Limb (tissue), 2 donors: Measurements from ENCODE around the gene PDZD11.
A peak's percentile ranks its signal among the peaks of the same experiment; 100 is the strongest.
"Not testable (repeated sequence)": the region's sequence is repeated elsewhere in the genome, so short reads cannot be mapped to it uniquely, and the experiment has no call there.

Experiments
- DNase-seq, 2 donors: peaks; one replicate each; pipeline ENCODE4 v3.0.0-alpha.2; 2016; ENCODE audit errors: extremely low spot score in 2 of 2

The PDZD11 gene, protein sequence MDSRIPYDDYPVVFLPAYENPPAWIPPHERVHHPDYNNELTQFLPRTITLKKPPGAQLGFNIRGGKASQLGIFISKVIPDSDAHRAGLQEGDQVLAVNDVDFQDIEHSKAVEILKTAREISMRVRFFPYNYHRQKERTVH

GRCh38 chrX:70289793-70290770 is at the start of gene PDZD11, which contains the start of gene KIF4A:
Gene PDZD11, minus strand, starts transcription at chrX:70289927. Its CDS starts 586 bp downstream, at chrX:70289341.
Gene KIF4A, plus strand, starts transcription at chrX:70290104. Its CDS starts 355 bp downstream, at chrX:70290459.
- DNase-seq: peak; percentile 82 to 87

DNA sequence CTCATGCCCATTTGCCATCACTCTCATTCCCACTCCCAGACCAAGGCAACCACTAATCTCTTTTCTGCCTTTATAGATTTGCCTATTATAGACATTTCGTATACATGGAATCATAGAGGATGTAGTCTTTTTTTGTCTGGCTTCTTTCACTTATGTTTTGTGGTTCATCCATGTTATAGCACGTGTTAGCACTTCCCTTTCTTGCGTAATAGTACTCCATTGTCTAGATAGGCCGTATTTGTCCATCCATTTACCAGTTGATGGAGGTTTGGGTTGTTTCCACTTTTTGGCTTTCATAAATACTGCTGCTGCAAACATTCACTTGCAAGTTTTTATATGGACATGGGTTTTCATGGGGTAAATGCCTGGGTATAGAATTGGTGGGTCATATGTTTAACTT is 48.6 kb upstream of the PDZD11 start:
- no peak for DNase-seq

- no peak for DNase-seq
Measured at GRCh38 chrX:70336767-70337166, 47.0 kb upstream of the PDZD11 start.

- no peak for DNase-seq
Measured at GRCh38 chrX:70332600-70332999, 42.9 kb upstream of the PDZD11 start.

DNA sequence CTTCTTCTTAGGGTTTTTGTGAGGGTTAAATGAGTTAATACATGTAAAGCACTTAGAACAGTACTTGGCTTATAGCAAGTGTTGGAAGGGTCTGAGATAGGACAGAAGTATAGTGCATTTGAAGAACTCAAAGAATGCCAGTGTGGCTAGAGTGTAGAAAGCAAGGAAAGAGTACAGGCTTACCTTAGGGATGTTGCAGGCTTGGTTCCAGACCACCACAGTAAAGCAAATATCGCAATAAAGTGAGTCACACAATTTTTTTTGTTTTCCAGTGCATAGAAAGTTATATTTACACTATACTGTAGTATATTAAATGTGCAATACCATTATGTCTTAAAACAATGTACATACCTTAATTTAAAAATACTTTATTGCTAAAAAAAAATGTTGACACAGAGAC is 41.4 kb upstream of the PDZD11 start:
- DNase-seq: no peak

- no peak for DNase-seq
Measured at GRCh38 chrX:70324326-70324725, 34.6 kb upstream of the PDZD11 start.

- DNase-seq: not testable (repeated sequence)
Measured at GRCh38 chrX:70323628-70324027, 33.9 kb upstream of the PDZD11 start.

DNA sequence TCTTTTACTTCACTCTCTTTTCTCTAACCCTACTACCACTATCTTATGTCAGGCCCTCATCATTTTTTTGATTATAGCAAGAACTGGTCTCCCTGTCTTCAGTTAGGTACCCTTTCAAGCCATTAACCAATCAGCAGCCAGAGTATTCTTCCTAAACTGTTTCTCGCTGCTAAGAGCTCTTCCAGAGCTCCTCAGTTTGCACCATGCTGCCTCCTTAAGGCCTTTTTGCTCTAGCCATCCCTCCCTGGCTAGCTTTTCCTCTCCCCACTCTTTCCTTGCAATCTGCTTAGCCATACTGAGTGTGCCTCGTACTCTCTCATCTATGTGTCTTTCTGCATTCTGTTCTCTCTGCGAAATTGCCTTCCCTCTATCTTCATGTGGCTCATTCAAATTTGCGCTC is 33.1 kb upstream of the PDZD11 start:
- no peak for DNase-seq

DNA sequence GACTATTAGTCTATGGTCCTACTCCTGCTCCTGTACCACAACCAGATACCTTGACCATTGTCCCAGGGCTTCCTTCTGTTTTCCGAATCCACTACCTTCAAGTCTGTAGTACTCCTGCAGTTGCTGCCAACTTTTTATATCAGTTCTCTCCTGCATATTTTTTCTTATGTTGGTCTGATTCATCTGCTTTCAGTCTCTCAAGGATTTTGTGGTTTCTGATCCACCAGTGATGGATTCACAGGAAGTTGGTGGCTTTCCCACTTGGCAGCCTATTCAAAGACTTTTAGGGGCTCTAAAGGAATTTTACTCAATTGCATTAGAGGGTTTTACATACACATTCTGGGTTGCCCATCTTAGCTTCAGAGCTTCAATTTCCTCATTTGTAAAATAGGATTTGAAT is 23.8 kb upstream of the PDZD11 start:
- no peak for DNase-seq

- no peak for DNase-seq
Measured at GRCh38 chrX:70301716-70302115, 12.0 kb upstream of the PDZD11 start.

DNA sequence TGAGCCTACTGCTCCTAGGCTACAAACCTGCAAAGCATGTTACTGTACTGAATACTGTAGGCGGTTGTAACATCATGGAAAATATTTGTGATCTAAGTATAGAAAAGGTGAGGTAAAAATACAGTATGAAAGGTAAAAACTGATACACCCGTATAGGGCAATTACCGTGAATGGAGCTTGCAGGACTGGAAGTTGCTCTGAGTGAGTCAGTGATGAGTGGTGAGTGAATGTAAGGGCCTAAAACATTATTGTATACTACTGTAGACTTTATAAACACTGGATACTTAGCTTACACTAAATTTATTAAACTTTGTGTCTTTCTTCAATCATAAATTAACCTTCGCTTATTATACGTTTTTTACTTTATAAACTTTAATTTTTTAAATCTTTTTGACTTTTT is 3.9 kb upstream of the PDZD11 start:
- no peak for DNase-seq

DNA sequence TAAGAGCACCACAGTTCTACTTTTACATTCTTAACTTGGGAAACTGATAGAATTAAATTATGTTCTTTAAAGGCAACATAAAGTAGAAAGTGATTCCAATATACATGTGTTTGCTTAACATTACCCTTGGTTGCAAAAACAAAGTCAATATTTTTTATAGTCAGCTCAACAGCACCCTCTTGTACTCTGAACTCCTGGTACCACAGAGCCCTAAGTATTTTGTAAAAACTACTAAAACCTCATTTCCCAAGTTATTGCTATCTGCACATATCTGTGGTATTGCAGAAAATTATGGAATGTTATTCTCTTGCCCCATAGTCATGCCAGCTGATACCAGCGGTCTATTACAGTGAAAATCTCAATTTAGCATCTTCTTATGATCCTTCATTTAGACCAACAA is 3.1 kb upstream of the PDZD11 start:
- DNase-seq: no peak

- DNase-seq: no peak
Measured at GRCh38 chrX:70289168-70289792, 447 bp downstream of the PDZD11 start.

- no peak for DNase-seq
Measured at GRCh38 chrX:70281951-70282350, 7.8 kb downstream of the PDZD11 start, which contains the start of gene RAB41. Gene RAB41, plus strand, starts transcription at chrX:70282172. Its CDS starts 46 bp downstream, at chrX:70282218.

GRCh38 chrX:70280573-70280972 is 9.2 kb downstream of the PDZD11 start:
- DNase-seq: no peak

GRCh38 chrX:70279081-70279480 is 10.6 kb downstream of the PDZD11 start:
- no peak for DNase-seq

GRCh38 chrX:70274029-70274428 is 15.7 kb downstream of the PDZD11 start:
- not testable (repeated sequence) for DNase-seq

DNA sequence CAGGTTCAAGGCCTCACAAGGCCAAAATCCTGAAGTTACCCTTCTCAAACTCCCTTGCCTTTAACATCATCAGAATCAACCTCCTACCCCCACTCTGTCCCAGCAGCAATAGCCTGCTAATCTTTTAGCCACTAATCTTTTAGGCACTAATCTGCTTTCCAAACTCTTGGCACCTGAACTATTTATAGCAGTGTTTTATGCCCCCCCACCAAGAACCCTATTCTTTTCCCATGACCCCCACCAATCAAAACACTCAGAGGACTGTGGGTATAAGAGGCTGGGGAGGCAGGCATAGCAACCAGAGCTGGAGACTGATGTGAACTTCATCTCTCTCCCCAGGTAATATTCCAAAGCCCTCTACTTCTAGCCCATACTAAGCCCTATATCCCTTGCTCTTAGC is 21.7 kb downstream of the PDZD11 start, which contains the start of gene ARR3:
ARR3 (plus strand) TSS at position 301 of the 400 bp plus-strand sequence. CDS start 1,052 bp downstream, outside the sequence.
- no peak for DNase-seq

DNA sequence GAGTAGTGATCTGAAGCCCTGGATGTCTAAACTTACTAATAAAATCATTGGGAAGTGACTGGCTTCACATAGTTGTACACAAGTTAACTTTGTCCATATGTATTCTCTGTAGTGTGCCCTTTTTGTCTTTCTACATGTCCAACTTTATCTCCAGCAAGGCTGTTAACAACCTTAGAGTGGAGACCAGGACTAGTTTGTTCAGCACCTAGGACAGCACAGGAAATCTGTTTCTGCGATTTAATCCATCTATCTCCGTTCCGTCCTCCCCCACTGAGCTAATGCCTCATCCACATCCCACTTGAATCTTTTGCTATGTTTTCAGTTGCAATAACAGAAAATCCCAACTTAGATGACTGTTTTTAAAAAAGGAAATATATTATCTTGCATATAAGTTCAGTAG is 24.9 kb downstream of the PDZD11 start:
- DNase-seq: no peak

DNA sequence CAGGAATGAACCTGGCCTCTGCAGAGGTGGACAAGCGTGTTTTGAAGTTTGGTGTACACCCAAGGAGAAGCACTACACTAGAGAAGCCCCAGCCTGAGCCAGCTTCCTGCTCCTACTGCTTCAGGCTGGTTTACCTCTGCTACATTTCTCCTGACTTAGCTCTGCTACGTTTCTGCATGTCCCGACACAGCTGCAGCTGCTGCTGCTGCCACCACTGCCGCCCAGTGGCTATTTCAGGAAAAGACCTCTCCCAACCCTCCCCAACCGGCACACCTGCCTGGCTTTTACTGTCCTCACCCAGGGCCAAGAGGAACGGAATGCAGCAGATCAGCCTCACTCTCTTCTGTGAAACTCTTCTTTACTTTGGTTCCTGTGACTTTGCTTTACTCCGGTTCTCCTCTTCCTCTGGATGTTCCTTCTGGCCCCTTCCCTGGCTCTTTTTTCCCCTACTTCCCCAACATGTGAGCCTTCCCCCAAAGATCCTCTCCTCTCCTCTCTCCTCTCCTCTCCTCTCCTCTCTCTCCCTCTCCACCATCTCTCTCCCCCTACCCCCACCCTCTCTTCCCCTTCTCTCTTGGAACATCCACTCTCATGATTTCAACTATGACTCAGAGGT is 26.7 kb downstream of the PDZD11 start:
- DNase-seq: peak; percentile 2 to 44

DNA sequence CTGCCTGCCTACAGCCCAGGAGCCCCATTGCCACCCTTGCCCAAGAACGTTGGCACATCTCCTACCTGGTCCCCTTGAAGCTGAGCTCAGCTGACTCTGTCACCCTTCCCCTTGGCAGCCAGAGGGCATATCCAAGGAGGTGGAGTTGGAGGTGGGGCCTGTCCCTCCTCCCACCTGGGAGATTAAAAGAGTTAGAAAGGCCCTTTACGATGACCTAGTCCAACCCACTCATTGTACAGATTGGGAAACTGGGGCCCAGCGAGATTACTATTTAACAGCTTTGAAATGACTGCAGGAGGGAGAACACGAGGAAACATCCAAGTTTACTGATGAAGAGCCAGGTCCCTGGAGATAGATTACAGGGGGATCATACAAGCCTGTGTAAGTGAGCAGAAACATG is 29.6 kb downstream of the PDZD11 start, which contains the start of gene P2RY4:
P2RY4 (minus strand) TSS at position 101 of the 400 bp plus-strand sequence. CDS start 580 bp downstream, outside the sequence.
- DNase-seq: no peak
